Natural killer cell (primary cell): Measurements from ENCODE around the gene IRF9. TPM values are rescaled to one million over a fixed set of nuclear protein-coding genes. Genes with fewer than 3 reads are reported as not detected.

Source experiments
- ATAC-seq, 3 donors: fragments of 150-1000 bp in 2 of 3; fragments of 200-7000 bp in 1 of 3; cut with Tn5 transposase; 1 replicate in 1 of 3; 2 replicates in 2 of 3; pipeline ENCODE4 v1.10.0; 2021; ENCODE audit warnings: mild to moderate bottlenecking in 2 of 3, moderate library complexity in 2 of 3
- DNase-seq, 2 donors: peaks; one replicate each; pipeline versions ENCODE4 v3.0.0 to v3.0.0-alpha.2; 2013 to 2021; ENCODE audit warnings: mixed read lengths in 1 of 2
- H3K27ac ChIP-seq: one replicate; pipeline ENCODE4 v1.5.1; 2013; ENCODE audit warnings: mild to moderate bottlenecking, low read length
- H3K27me3 ChIP-seq: one replicate; pipeline ENCODE4 v1.6.1; 2013; ENCODE audit warnings: low read length; ENCODE audit not compliant: control insufficient read depth, insufficient read depth
- H3K36me3 ChIP-seq: one replicate; pipeline ENCODE4 v1.6.1; 2013; ENCODE audit warnings: low read length; ENCODE audit not compliant: control insufficient read depth, insufficient read depth
- H3K4me1 ChIP-seq: one replicate; pipeline ENCODE4 v1.6.1; 2013; ENCODE audit warnings: low read length; ENCODE audit not compliant: control insufficient read depth, insufficient read depth
- H3K4me3 ChIP-seq: one replicate; pipeline ENCODE4 v1.5.1; 2013; ENCODE audit warnings: low read length
- H3K9me3 ChIP-seq: one replicate; pipeline ENCODE4 v1.6.1; 2013; ENCODE audit warnings: low read length; ENCODE audit not compliant: control insufficient read depth, insufficient read depth
- H3K27ac Mint-ChIP-seq, 2 donors: one replicate each; pipeline ENCODE4 v1.8.0; 2022; ENCODE audit warnings: mild to moderate bottlenecking in 2 of 2, mixed read lengths in 2 of 2, moderate library complexity in 1 of 2
- H3K27me3 Mint-ChIP-seq, 2 donors: one replicate each; pipeline ENCODE4 v1.8.0; 2022; ENCODE audit warnings: low read depth in 2 of 2, mixed read lengths in 2 of 2
- H3K36me3 Mint-ChIP-seq: one replicate; pipeline ENCODE4 v1.8.0; 2022; ENCODE audit warnings: mixed read lengths
- H3K4me1 Mint-ChIP-seq, 2 donors: one replicate each; pipeline ENCODE4 v1.8.0; 2022; ENCODE audit warnings: mixed read lengths in 2 of 2
- H3K4me3 Mint-ChIP-seq: one replicate; pipeline ENCODE4 v1.8.0; 2022; ENCODE audit warnings: mild to moderate bottlenecking, moderate library complexity, mixed read lengths
- H3K9me3 Mint-ChIP-seq, 2 donors: one replicate each; pipeline ENCODE4 v1.8.0; 2022; ENCODE audit warnings: mixed read lengths in 2 of 2
- WGBS: methylation state at CpG from one replicate; pipeline ENCODE4 v1.1.7; 2013; ENCODE audit warnings: missing lambda C conversion rate; ENCODE audit not compliant: insufficient coverage; 5-methylcytosine and 5-hydroxymethylcytosine counted together
- intact Hi-C: fragments of 100-400 bp; cut with micrococcal nuclease; formaldehyde crosslinking; loops from one replicate; pipeline ENCODE4 v1.14.2; 2022
- total RNA-seq, 4 donors: library from RNA; stranded (reverse); fragments of 120-200 nt in 1 of 4; gene quantifications; one replicate each; pipeline versions ENCODE4 v1.2.3 to v1.2.4, GENCODE V29; 2013 to 2022
- TF ChIP-seq, protein P1 (sequence below): fragments of 200-600 bp; IDR thresholded peaks from one replicate; pipeline ENCODE4 v1.8.0; 2022; ENCODE audit warnings: antibody characterized with exemption

IRF9 gene
- total RNA-seq, 3 donors from 2014 or later (not counting 1 experiment from before 2014, with no cell fraction given), result 178 to 348 (median 319) TPM

DNA sequence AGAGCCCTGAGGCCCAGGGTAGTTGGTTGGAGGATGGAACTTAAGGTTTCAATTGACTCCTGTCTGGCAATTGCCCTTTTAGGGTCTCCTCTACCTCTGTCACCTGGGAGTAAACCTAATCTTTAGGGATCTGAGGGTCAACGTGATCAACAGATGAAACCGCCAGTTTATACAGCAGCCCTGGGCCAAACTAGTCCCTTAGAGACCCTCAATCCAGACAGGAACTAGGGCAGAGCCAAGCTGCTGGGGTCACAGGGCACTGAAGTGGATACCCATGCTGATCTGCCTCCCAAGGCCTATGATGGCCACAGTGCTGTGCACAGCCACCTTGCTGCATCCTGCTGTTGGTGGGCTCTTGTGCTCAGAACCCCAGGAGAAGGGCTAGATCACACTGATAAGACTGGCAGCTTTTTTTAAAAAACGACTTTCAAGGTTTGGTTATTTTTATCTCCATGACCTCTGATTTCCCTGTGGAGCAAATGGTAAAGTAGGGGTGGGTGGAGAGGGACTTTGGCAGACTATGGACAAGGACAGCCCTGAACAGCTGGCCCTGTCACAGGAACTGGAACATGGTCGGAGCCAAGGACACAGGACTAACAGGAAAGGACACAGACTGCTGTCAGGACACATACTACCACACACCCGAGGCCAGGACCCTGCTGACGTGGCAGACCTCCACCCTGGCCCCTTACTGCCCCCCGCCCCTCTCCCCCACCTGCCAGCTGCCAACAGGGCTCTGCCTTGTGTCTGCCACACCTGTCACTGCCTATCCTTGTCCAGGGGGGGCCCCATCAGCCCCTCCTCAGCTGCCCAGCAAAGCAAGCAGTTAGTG, 30.1 kb upstream of the IRF9 start:
- Mint-ChIP-seq H3K4me3 (no peak overlapping the region), H3K27me3 (no peaks in the 10 kb centered on the region), H3K9me3 (no peaks in the 10 kb centered on the region), H3K36me3 (no peaks in the 10 kb centered on the region), H3K4me1 (peaks cover 8 to 9% of the 10 kb centered on the region in 2 donors), H3K27ac (no peak overlapping the region)
- no peak for ATAC-seq
- no peaks in the 10 kb centered on the region for H3K27me3 ChIP-seq
- H3K27ac ChIP-seq, result no peak overlapping the region
- TF ChIP-seq, protein P1, sequence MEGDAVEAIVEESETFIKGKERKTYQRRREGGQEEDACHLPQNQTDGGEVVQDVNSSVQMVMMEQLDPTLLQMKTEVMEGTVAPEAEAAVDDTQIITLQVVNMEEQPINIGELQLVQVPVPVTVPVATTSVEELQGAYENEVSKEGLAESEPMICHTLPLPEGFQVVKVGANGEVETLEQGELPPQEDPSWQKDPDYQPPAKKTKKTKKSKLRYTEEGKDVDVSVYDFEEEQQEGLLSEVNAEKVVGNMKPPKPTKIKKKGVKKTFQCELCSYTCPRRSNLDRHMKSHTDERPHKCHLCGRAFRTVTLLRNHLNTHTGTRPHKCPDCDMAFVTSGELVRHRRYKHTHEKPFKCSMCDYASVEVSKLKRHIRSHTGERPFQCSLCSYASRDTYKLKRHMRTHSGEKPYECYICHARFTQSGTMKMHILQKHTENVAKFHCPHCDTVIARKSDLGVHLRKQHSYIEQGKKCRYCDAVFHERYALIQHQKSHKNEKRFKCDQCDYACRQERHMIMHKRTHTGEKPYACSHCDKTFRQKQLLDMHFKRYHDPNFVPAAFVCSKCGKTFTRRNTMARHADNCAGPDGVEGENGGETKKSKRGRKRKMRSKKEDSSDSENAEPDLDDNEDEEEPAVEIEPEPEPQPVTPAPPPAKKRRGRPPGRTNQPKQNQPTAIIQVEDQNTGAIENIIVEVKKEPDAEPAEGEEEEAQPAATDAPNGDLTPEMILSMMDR, result no peak
- H3K4me3 ChIP-seq, result no peak overlapping the region
- 75% methylated on average over 7 of the region's 7 CpGs for WGBS
- H3K4me1 ChIP-seq, result peaks cover 13% of the 10 kb centered on the region
- DNase-seq, result no peak
- H3K9me3 ChIP-seq, result no peaks in the 10 kb centered on the region
- no peaks in the 10 kb centered on the region for H3K36me3 ChIP-seq
- intact Hi-C loops, result loop anchor here (10.0 kb wide), 1 partner anchor 1206 kb away; the partner anchor contains the start of gene PRMT5

DNA sequence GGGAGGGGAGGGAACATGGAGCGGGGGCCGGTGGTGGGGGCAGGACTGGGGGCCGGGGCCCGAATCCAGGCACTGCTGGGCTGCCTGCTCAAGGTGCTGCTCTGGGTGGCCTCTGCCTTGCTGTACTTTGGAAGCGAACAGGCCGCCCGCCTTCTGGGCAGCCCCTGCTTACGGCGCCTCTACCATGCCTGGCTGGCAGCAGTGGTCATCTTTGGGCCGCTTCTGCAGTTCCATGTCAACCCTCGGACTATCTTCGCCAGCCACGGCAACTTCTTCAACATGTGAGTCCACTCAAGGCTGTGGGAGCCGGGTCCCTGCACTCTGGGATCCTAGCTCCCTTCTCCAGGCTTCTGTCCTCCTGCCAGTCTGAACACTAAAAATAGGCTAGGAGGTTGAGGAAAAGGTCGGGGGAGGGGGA, 29.5 kb upstream of the IRF9 start:
- no peak overlapping the region for H3K4me3 ChIP-seq
- H3K27ac ChIP-seq, result no peak overlapping the region
- TF ChIP-seq, protein P1, result no peak
- H3K27me3 ChIP-seq, result no peaks in the 10 kb centered on the region
- H3K4me3 Mint-ChIP-seq, result no peak overlapping the region
- H3K36me3 ChIP-seq, result no peaks in the 10 kb centered on the region
- no peak for DNase-seq
- 95% methylated on average over 15 of the region's 15 CpGs for WGBS
- H3K27ac Mint-ChIP-seq, result no peak overlapping the region
- no peaks in the 10 kb centered on the region for H3K27me3 Mint-ChIP-seq
- no peaks in the 10 kb centered on the region for H3K36me3 Mint-ChIP-seq
- peaks cover 9 to 11% of the 10 kb centered on the region in 2 donors for H3K4me1 Mint-ChIP-seq
- H3K9me3 ChIP-seq, result no peaks in the 10 kb centered on the region
- no peak for ATAC-seq
- intact Hi-C loops, result loop anchor here (10.0 kb wide), 1 partner anchor 1207 kb away; the partner anchor contains the start of gene PRMT5
- peaks cover 16% of the 10 kb centered on the region for H3K4me1 ChIP-seq
- no peaks in the 10 kb centered on the region for H3K9me3 Mint-ChIP-seq

DNA sequence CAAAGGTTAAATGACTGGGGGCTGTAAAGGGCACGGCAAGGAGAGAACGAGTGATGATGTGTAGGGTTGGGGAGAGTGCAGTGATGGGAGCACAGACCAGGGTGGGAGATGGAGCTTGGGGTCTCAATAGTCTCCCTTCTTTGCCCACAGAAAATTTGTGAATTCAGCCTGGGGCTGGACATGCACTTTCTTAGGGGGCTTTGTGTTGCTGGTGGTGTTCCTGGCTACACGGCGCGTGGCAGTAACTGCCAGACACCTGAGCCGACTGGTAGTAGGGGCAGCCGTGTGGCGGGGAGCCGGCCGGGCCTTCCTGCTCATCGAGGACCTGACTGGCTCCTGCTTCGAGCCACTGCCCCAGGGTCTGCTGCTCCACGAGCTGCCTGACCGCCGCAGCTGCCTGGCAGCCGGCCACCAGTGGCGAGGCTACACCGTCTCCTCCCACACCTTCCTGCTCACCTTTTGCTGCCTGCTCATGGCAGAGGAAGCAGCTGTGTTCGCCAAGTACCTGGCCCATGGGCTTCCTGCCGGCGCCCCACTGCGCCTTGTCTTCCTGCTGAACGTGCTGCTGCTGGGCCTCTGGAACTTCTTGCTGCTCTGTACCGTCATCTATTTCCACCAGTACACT, 28.9 kb upstream of the IRF9 start:
- Histone ChIP-seq H3K27me3 (no peaks in the 10 kb centered on the region), H3K36me3 (peaks cover 3% of the 10 kb centered on the region), H3K4me3 (no peak overlapping the region), H3K9me3 (no peaks in the 10 kb centered on the region), H3K27ac (no peak overlapping the region), H3K4me1 (peaks cover 22% of the 10 kb centered on the region)
- no peak overlapping the region for H3K4me3 Mint-ChIP-seq
- 39% methylated on average over 24 of the region's 24 CpGs for WGBS
- TF ChIP-seq, protein P1, result no peak
- ATAC-seq (no peak), DNase-seq (peak in 1 of 2 donors; percentile 62)
- no peaks in the 10 kb centered on the region for H3K36me3 Mint-ChIP-seq
- H3K4me1 Mint-ChIP-seq, result peaks cover 16 to 17% of the 10 kb centered on the region in 2 donors
- no peaks in the 10 kb centered on the region for H3K9me3 Mint-ChIP-seq
- H3K27me3 Mint-ChIP-seq, result no peaks in the 10 kb centered on the region
- H3K27ac Mint-ChIP-seq, result peak overlapping the region in 1 of 2 donors; percentile 20
- intact Hi-C loops, result loop anchor here (10.0 kb wide), 1 partner anchor 1207 kb away; the partner anchor contains the start of gene PRMT5
